ENCODE data around the gene IL17RB.
A peak's percentile ranks its signal among the peaks of the same experiment; 100 is the strongest.

IL17RB gene

DNA sequence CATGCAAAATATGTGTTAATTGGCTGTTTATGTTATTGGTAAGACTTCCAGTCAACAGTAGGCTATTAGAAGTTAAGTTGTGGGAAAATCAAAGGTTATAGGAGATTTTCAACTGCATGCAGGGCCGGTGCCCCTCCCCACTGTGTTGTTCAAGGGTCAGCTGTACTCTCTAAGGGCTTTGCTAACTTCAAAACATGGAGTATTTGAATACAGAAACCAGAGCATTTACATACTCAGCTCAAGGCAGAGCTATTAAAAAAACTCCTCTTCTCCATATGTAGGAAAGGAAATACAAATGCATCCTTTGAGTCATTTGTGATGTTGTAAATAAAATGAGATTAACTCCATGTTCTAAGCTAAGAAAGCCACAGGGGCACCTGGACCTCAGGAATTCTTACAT lies 16.8 kb downstream of the IL17RB start:
- DNase-seq = no peak

DNA sequence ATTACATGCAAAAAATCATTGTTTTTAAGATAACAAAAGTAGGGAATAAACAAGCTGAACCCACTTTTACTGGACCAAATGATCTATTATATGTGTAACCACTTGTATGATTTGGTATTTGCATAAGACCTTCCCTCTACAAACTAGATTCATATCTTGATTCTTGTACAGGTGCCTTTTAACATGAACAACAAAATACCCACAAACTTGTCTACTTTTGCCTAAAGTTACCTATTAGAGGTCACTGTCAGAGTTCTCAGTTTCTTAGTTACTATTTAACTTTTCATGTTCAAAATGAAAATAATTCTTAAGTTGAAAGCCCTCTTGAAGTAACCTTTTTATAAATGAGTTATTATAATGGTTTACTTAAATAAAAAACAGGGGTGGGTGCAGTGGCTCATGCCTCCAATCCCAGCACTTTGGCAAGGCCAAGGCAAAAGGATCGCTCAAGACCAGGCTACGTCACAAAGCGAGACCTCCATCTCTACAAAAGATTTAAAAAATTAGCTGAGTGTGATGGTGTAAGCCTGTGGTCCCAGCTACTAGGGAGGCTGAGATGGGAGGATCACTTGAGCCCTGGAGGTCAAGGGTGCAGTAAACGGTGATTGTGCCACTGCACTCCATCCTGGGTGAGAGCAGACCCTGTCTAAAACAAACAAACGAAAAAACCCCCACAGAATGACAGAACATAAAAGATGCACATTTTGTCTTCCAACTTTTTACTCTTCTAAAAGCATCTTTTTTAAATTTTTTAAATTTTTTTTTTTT lies 19.5 kb downstream of the IL17RB start:
- DNase-seq = no peak

DNA sequence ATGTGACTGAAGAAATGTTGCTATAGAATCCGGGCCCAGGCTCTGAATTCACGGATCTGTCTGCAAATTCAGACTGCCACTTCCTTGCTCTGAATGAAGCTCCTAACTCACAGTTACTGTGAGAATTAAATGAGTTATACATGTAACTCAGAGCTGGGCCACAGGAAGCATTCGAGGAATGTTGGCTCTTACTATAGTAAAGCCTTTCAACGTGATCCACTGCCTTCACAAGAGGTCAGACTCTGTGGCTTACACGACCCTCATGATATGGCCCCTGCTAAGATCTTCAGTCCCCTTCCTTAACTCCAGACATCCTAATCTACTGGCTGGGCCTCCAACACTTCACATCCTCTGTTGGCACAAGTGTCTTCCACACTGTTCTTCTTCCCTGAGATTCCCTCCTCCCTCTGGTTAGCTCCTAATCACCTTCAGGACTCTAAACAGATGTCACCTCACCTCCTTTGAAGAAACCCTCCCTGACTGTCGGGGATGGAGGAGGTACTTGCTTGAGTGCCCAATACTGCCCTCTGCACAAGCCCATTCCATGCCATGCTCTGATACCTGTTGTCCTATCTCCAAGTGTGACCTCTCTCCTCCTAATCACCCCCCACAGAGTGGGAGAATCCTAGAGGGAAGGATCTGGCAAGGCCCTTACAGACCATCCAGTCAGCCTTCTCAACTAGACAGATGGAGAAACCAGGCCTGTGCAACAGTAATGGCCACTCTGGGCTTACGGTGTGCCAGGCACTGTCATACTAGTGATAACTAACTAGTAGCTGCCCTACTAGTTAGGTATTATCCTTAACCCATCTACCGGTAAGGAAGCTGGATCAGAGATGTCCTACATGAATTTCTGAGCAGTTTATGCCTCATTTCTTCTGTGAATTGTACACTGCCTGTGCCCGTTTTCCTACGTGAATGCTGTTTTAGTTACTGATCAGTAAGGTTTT lies 34.3 kb downstream of the IL17RB start:
- DNase-seq = no peak

DNA sequence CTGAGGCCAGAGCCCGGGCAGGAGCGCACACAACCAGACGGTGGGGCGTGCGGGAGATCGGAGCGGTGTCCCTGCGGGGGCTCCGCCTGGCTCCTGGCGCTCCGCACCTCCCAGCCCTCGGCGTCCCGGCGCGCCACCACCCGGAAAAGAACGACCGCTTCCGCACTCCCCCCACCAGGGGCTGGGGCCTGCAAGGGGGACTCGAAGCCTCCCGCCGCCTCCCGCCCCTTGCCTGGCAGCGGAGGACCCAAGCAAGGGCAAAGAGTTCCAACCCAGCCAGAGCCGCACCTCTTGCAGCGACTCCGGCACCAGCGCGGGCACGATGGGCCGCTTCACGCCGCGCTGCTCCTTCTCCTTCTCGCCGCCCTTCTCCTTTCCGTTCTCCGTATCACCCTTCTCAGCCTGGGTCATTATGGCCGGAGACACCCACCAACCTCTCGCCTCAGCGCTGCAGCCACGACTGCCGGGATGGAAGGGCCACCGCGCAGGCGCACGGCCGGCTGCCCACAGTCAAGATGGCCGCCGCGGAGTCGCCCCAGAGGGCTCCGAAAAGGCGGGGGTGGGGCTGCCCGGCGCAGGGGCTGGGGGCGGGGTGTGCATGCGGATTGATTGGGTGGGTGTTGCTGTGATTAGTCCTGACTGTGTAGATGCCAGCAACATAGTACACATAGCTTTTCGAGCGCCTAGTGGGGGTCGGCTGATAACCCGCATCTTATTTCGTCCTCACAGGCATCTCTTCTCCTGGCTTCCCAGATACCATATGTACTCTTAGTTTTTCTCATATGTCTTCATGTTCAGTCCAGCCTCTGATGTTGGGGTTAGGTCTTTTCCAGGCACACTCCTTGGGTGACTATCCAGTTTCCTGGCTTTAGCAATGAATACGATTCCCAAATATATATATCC lies 35.6 kb downstream of the IL17RB start, which contains the start of gene ACTR8:
Gene ACTR8, minus strand, starts transcription at position 462 of the 903 bp plus-strand sequence. Its CDS starts 51 bp downstream, at position 411.
- peak; percentile 89 for DNase-seq

DNA sequence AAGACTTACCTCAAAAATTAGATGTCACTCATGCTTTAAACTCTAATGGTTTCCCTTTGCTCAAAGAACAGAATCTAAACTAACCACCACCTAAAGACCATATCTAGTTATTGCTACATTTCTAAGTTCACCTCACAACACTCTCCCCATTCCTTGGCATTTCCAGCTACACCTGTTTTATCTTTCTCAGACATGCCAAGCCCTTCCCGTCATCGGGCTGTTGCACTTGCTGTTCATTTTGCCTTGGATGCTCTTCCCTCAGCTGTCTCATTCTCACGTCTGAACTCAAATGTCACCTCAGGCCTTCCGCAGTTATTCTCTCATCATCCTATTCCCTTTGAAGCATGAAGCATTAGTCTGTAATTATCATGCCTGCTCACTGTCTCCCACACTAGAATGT lies 36.6 kb downstream of the IL17RB start:
- no peak for DNase-seq

DNA sequence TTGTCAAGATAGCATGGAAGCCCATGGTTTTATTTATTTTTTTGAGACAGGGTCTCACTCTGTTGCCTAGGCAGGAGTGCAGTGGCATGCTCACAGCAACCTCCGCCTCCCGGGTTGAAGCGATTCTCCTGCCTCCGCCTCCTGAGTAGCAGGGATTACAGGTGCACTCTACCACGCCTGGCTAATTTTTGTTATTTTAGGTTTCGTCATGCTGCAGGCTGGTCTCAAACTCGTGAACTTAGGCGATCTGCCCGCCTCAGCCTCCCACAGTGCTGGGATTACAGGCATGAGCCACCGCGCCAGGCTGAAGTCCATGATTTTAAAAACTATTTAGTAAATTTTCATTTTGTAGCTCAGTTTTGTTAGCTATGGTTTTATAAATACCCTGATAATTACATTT lies 38.3 kb downstream of the IL17RB start:
- no peak for DNase-seq

DNA sequence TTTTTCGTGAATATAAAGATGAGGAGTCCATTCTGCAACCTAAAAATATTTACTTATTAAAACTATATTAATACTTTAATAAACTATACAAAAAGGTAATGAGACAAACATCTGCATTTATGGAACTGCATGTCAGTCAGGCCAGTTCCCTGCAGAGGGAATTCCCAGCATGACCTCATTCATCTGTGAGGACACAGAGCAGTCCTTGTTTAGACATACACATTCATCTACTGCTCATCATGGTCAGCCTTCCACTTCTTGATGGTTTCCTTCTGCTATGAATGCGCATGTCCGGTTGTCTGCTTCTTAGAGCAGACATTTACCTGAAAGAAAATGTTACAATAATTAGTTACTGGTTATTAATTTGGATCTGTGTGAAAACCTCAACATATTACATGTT lies 38.9 kb downstream of the IL17RB start:
- DNase-seq = no peak

DNA sequence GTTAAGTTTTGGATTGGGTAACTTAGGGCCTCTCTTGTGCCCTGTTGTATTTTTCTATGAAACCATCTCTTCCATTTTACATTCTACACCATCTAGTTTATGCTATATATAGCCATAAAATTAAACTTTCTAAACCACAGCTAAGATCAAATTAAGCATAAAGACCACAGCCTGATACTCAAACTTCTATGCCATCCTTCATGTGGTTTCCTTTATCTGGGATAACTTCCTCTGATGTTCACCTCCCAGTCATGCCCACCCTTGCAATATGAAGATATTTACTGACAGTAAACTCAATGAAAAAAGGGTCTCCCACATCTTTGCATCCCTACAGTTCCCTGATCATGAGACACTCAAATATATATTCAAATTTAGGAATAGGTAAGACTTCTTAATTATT lies 41.1 kb downstream of the IL17RB start:
- DNase-seq = no peak

DNA sequence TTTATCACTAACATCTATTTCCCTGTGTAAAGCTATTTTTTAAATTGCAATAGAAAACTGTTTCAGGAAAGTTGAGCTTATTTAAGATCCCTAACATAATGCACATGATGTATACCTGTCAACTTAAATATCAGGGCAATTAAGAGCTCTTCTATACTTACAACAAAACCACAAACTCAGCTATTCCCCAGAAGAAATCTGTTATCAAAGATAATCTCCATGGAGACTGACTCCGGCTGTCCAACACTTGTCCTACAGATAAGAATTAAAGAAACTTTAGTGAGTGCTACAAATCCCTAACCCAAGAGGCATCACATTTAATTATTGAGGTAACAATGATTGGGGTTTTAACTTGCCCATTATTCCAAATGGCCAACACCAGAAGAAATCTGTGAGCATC lies 41.9 kb downstream of the IL17RB start:
- DNase-seq = no peak

DNA sequence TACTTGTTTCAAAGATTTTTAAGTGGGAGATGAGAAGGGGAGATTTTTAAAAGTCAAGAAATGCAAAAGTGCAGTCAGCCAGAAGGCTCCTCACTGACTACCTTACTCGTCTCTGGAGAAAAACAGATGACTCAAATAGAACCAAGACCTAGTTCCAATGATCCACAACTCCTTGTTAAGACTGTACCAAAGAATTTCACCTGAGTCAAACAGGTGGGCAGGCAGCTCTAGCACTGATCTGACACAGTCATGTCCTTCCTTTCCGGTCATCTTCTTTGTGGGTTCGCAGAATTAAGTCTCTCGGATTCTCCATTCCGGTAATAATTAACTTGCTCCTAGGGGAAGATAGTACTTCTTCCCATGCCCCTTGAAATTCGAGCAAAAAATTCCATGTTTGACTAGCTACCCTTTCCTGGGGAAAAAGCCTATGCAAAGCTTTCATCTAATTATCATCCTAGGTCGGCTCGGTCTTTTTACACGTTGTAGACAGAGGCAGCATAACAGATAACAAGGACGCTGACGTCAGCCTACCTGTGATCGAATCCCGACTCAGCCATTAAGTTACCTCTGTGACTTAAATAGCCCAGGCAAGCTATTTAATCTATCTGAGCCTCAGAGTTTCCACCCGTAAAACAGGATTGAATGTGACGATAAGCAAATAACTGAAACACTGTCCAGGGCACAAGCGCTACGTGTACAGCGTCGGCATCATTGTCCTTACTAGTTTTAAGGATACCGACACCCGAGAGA lies 44.5 kb downstream of the IL17RB start:
- peak; percentile 56 for DNase-seq

DNA sequence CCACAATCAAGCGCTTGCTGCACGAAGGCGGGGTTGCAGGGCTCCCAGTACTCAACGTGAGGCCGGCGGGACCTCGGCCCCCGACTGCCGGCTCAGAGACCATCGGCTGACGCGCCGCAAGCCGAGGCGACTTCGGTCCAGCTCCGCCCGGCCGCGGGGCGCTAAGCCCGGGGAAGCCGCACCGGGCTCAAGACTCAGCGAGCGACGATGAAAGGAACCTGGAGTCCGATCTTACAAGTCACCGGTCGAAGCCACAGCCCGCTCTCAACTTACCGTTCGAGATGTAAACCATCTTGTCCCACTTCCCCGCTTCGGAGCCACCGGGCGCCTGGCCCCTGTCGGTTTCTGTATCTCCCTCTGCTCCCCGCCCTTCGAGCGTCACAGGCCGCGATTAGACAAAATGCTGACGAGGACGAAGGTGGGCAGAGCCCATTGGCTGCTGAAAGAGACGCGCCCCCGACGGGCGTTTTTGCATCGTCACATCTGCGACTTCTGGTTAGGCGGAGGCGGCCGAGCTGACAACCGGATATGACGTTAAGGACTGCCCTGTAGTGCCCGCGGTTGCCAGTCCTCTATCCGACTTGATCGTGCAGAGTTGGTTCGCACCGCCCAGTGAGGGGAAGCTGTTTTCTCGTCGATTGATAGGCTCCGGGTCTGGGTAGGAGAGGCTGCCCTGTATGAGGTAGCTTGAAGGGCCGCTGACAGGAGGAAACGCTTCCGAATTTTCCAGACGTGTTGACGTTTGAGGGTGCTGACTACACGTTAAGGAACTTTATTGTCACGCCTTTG lies 45.3 kb downstream of the IL17RB start, which contains the start of gene SELENOK:
Gene SELENOK, minus strand, starts transcription at position 363 of the 789 bp plus-strand sequence.
- peak; percentile 95 for DNase-seq

DNA sequence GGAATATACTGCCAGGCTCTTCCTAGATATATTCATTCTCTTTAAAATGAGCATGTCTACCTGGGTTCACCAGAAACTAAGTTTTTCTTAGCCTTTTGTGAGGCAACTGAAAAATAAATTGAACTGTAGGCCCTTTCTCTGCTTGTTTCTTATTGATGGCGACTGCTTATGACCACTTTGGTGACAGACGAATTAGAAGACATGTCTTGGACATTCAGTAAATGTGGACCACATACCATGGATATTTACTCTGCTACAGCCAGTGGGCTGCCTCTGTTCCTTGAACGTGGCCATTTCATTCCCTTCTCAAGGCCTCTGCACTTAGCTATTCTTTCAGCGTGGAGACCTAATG lies 45.9 kb downstream of the IL17RB start:
- DNase-seq = no peak

DNA sequence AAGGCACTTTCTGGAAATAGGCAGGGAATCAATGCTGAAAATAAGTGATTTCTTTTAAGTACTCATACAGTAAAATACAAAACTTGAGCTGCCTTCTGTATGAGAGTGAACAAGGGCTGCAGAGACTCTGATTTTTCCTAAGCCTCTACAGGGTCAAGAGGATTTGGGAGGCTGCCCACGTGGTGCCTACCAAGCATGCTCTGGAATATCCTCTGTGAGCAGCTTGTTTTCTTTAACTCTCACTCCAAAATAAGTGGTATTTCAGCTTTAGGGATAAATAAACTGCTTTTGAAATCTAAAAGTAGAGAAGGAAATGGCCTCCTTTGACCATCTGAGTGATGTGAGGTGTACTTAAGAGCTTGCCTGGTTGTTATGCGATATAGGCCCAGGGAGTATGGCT lies 53.4 kb downstream of the IL17RB start:
- no peak for DNase-seq

DNA sequence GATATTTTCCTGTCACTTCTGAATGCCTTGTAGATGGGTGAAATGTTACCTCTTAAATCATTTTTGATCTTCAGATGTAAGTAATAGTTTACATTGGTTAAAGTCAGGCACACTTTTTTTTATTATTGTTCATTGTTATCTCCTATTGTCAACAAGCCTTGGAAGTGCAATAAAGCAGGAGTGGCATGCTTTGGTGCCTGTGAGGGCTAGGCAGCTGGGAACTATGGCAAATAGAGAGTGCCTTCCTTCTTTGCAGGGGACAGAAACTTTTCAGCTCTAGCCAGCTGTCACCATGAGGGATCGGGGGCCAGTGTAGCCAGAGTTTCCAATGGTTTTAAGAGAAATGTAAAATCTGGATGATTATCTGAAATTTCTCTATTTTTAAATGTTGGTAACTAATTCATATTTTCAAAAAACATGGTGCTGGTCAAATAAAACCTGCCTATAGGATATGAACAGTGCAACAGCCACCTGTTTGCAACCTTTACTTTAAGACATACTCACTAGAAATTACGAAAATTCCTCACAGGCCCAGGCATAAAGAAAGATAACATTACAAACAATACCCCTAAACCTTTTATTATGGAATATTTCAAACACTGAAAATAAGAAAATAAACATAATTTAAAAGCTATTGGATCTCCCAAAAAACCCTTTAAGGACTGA lies 54.4 kb downstream of the IL17RB start:
- no peak for DNase-seq

DNA sequence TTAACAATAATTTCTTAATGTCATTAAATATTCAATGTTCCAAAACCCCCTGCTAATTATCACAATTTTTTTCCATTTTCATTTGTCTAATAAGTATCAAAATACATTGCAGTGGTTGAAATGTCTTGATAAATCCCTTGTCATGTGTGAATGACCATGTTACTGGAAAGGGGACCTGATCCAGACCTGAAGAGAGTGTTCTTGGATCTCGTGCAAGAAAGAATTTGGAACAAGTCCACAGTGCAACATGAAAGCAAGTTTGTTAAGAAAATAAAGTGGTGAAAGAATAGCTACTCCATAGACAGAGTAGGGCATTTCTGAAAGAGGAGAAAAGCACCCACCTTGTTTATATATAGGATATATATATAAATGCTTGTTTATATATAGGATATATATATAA lies 55.7 kb downstream of the IL17RB start:
- DNase-seq = no peak

DNA sequence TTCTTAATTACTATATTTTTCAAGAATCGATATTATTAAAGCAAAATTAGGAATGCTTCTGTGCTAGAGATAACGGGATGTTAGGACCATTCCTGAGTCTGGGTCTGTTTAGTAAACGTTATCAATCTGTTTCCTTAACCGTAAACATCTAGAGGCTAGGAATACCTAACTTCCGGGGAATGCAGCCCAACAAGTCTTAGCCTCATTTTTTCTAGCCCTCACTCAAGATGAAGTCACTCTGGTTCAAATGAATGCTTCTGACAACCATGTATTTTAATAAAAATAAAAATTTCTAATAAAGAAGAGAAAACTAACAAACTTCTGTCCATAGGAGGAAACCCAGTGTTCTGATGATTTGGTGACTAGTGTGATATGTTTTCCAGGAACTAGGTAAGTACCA lies 56.3 kb downstream of the IL17RB start:
- no peak for DNase-seq

DNA sequence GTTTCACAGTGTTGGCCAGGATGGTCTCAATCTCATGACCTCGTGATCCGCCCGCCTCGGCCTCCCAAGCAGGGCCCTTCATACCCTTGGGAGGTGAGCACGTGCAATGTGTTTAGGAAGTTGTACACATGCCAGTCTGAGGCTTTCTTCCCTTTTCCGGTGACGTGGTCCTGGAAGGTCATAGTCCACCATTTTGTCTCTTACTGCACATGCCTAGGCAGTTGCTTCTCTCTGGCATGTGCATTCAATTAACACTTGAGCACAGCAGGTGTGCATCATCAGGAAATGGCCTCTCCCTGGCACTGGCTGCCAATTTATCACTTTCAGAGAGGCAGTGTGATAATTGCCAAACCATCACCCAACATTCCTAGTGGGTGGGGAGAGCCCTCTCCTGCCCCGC lies 67.0 kb downstream of the IL17RB start:
- no peak for DNase-seq
